SK-N-SH (cell line): ENCODE measurements around the gene OR51F1.

Experiments
- EP300 ChIP-seq, 2 experiments: IDR thresholded peaks; 2 replicates each; pipeline versions ENCODE4 v1.4.0 to v1.6.1; 2012; ENCODE audit warnings: borderline replicate concordance in 1 of 2, low read depth in 1 of 2, low read length in 1 of 2
- EZH2phosphoT487 ChIP-seq: fragments of 200-600 bp; sonication (generic); IDR thresholded peaks from 2 replicates; pipeline ENCODE4 v1.6.1; 2017; ENCODE audit warnings: low read depth, mixed run types, mild to moderate bottlenecking, antibody characterized with exemption, moderate library complexity, borderline replicate concordance
- RCOR1 ChIP-seq: fragments of 150-350 bp; IDR thresholded peaks from 2 replicates; pipeline ENCODE4 v1.6.1; 2017; ENCODE audit warnings: antibody characterized with exemption, low read length
- RFX5 ChIP-seq: IDR thresholded peaks from 2 replicates; pipeline ENCODE4 v1.6.1; 2012; ENCODE audit warnings: mild to moderate bottlenecking, improper control_type of control experiment, low read length
- TF ChIP-seq, protein P1 (sequence below): fragments of 200-600 bp; sonication (generic); IDR thresholded peaks from 2 replicates; pipeline ENCODE4 v1.6.1; 2017; ENCODE audit warnings: antibody characterized with exemption, mild to moderate bottlenecking, moderate library complexity

DNA sequence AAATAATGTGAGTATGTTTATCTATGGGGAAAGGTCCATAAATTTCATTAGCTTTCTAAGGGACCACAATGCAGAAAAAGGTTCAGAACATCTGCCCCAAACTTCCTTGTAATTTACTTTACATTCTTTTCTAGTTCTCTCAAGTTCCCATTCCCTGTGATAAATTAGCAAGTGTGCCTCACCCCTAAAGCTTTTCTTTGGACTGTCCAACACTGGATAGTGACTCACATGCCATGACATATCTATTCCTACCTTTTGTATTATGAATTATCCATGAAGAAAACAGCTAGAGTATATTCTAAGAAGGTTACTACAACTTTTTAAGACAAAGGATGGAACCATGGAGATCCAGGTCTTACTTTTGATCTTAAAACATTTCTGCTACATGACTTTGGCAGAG, 1.6 kb downstream of the OR51F1 start:
- no peak for TF ChIP-seq RFX5
- TF ChIP-seq, protein P1, sequence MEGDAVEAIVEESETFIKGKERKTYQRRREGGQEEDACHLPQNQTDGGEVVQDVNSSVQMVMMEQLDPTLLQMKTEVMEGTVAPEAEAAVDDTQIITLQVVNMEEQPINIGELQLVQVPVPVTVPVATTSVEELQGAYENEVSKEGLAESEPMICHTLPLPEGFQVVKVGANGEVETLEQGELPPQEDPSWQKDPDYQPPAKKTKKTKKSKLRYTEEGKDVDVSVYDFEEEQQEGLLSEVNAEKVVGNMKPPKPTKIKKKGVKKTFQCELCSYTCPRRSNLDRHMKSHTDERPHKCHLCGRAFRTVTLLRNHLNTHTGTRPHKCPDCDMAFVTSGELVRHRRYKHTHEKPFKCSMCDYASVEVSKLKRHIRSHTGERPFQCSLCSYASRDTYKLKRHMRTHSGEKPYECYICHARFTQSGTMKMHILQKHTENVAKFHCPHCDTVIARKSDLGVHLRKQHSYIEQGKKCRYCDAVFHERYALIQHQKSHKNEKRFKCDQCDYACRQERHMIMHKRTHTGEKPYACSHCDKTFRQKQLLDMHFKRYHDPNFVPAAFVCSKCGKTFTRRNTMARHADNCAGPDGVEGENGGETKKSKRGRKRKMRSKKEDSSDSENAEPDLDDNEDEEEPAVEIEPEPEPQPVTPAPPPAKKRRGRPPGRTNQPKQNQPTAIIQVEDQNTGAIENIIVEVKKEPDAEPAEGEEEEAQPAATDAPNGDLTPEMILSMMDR: no peak
- no peak for TF ChIP-seq EZH2phosphoT487
- no peak for TF ChIP-seq RCOR1
- TF ChIP-seq EP300 (IDR thresholded peaks at IDR 0.05; ENCODE audit: borderline replicate concordance in 1 of 2, low read depth in 1 of 2, low read length in 1 of 2): no peak
